GM19238 (cell line): ENCODE results near the gene HIGD1B.

ENCODE experiments used
- DNase-seq: peaks from one replicate; pipeline ENCODE4 v3.0.0; 2011; ENCODE audit warnings: low spot score; ENCODE audit not compliant: insufficient read length

The HIGD1B gene

DNA sequence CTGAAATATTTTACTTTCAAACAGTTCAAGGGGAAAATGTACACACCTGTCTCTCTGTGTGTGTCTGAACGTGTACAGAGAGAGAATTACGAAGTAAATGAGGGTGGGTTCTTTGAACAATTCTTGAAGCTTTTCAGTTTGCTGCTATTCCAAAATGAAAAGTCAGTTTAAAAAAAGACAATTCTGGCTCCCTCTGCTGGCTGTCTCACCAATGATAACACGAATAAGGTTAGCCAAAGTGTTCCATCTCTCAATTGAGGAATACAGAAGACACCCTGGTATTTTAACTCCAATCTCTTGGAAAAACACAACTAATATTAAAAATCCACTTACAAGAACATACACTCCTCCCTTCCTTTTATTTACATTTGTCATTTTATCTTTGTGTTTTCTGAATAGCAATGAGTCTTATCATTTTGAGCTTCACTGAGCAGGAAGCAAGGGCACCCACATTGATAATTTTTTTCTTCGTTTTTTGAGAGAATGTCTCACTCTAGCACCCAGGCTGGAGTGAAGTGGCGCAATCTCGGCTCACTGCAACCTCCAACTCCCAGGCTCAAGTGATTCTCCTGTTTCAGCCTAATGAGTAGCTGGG is 31.0 kb downstream of the HIGD1B start:
- no peak for DNase-seq

DNA sequence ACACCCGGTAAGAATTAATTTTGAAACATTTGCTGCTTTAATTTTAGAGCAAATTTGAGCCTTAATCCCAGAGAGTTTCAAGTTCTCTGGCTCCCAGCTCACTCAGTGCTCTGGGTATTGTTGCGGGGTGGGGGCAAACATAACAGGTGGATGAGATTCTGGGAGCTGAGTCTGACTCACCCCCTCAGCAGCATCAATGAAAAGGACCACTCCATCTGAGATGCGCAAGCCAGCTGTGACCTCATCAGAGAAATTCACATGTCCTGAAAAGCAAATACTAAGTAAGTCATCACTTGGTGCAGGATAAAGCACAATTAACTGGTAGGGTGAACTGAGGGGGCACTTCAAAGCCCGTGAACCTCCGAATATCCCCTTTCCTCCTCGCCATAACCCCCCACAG is 31.7 kb downstream of the HIGD1B start:
- DNase-seq: no peak

DNA sequence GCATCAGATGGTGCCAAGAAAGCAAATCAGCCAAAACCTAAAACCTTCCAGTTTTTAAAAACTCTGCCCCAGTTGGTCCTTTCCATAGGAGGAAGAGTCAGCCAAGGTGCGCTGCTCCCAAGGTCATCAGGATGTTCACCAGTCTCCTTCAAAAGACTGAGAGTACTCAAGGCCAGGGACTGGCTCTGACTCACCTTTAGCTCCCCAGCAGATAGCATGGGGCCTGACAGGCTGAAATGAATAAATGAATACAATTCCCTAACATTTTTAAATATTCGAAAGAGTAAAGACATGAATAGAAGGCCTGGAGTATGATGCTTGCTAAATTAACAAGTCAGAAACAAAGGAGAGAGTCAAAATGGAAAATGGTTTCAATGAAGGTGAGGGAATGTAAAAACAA is 32.4 kb downstream of the HIGD1B start:
- no peak for DNase-seq

DNA sequence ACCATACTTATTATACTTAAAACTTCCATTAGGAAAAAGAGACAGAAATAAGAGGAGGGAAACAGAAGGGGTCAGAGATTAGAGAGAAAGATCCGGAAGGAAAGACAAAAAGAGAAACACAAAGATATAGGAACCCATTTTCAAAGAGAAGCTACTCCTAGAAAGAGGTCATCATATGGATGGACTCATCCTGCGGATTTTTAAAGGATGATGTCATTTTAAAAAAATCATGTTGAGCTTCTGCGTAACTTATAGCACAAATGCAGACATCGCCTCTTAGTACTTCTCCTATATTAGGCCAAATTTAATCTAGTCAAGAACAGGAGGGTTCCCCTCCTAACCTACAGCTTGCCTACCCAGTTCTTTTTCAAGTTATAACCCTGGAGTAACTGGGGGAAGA is 33.5 kb downstream of the HIGD1B start:
- DNase-seq: no peak

- no peak for DNase-seq
Observed at GRCh38 chr17:44884941-44885340, 37.3 kb downstream of the HIGD1B start.

GRCh38 chr17:44887016-44887415 is 39.3 kb downstream of the HIGD1B start:
- DNase-seq: no peak

DNA sequence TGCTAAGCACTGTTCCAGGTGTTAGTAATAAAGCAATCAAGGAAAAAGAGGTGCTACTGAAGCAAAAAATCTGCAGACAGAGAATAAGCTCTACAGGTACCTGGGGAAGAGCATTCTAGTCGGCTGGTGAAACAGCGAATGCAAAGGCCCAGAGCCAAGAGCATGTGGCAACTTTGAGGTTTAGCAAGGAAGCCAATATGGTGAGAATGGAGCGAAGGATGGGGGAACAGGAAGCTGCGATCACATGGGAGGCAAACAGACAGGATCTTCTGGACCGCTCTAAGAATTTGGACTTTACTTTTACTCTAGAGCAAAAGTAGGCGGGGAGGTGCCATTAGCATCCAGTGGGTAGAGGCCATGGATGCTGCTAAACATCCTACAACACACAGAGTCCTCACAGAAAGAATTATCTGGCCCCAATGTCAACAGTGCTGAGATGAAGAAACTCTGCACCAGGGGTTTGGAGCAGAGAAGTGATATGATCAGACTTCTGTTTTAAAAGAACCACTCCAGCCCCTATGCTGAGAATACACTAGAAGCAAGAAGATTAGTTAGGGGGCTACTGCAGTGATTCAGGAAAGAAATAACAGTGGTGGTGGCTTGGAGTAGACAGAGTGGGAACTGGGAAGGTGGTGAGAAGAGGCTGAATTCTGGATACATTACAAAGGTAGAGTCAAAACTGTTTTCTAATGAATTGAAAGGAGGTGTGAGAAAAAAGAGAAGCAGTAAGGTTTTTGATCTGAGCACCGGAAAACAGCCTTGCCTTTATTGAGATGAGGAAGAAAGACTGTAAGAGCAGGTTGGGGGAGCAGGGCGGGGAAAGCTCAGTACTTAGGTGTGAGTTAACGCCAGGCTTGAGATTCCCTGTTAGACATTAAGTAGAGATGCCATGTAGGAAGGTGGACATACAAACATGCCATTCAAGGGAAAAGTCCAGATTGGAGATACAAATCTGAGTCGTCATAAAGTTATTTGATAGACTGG is 40.6 kb downstream of the HIGD1B start:
- DNase-seq: no peak

DNA sequence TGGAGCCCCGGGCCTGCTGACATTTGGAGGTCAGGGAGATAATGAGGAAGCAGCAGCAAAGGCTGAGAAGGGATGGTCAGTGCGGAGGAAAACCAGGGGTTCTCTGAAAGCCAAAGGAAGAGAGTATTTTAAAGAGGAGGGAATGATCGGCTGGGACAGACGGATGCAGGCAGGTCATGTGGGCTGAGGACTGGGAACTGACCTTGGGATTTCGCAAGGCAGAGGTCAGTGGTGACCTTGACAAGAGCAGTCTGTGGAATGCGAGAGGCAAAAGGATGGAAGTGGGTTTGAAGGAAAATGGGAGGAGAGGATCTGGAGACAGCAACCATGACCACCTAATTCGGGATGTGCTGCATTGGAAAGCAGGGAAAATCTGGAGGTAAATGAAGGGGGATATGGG is 41.3 kb downstream of the HIGD1B start:
- DNase-seq: no peak

DNA sequence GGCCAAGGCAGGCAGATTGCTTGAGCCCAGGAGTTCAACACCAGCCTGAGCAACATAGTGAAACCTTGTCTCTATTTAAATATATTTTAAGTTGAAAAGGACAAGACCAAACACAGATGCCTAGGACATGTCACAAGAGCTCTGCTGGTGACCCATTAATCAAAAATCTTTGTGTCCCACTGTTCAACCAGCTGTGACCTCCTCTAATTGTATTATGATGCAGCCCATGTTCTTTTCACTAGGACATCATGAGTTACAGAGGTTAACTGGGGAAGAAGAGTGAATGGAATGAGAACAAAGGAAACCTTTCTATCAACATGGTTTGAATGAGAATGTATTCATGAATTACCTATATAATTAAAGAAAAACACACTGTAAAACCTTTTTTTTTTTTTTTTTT is 44.6 kb downstream of the HIGD1B start:
- no peak for DNase-seq

- no peak for DNase-seq
Observed at GRCh38 chr17:44894642-44895041, 47.0 kb downstream of the HIGD1B start.

- DNase-seq: no peak
Observed at GRCh38 chr17:44898768-44899073, 51.0 kb downstream of the HIGD1B start.

GRCh38 chr17:44899074-44899782 is 51.5 kb downstream of the HIGD1B start, which contains the start of gene EFTUD2:
Gene EFTUD2, minus strand, starts transcription at chr17:44899445. Its CDS starts 4,924 bp downstream, at chr17:44894521.
- DNase-seq: peak; percentile 88
